Subcutaneous abdominal adipose tissue (tissue), 5 donors: ENCODE data around the gene FBXO24.

Experiments
- H3K27ac ChIP-seq: one replicate; pipeline ENCODE4 v1.7.0; 2013; ENCODE audit warnings: low read depth, mild to moderate bottlenecking, inconsistent platforms, low read length, moderate library complexity
- H3K27me3 ChIP-seq, 5 donors: one replicate each; pipeline ENCODE4 v1.7.0; 2013; ENCODE audit warnings: low read length in 5 of 5, inconsistent platforms in 1 of 5; ENCODE audit not compliant: control insufficient read depth in 5 of 5, insufficient read depth in 4 of 5
- H3K36me3 ChIP-seq, 5 donors: one replicate each; pipeline ENCODE4 v1.7.0; 2013; ENCODE audit warnings: low read length in 5 of 5; ENCODE audit not compliant: control insufficient read depth in 5 of 5, insufficient read depth in 5 of 5
- H3K4me1 ChIP-seq, 5 donors: one replicate each; pipeline ENCODE4 v1.7.0; 2013; ENCODE audit warnings: low read length in 5 of 5, mild to moderate bottlenecking in 3 of 5, moderate library complexity in 1 of 5; ENCODE audit not compliant: control insufficient read depth in 5 of 5, insufficient read depth in 5 of 5
- H3K4me3 ChIP-seq, 5 donors: one replicate each; pipeline ENCODE4 v1.7.0; 2013; ENCODE audit warnings: low read length in 5 of 5, low read depth in 1 of 5
- H3K9ac ChIP-seq, 5 donors: one replicate each; pipeline ENCODE4 v1.7.0; 2013; ENCODE audit warnings: low read length in 5 of 5, mild to moderate bottlenecking in 4 of 5, moderate library complexity in 3 of 5
- H3K9me3 ChIP-seq, 5 donors: one replicate each; pipeline ENCODE4 v1.7.0; 2013; ENCODE audit warnings: low read length in 5 of 5; ENCODE audit not compliant: control insufficient read depth in 5 of 5
- donor health status: healthy.
- donor health status: healthy.
- donor health status: healthy.
- donor health status: healthy.
- donor health status: healthy.

Gene FBXO24

GRCh38 chr7:100630066-100630465, 43.9 kb downstream of the FBXO24 start:
- Histone ChIP-seq H3K27ac (no peak overlapping the region), H3K4me3 (no peak overlapping the region), H3K4me1 (peaks cover 0 to 22% (median 16%) of the 10 kb centered on the region in 5 donors), H3K27me3 (peaks cover 12 to 27% (median 20%) of the 10 kb centered on the region in 5 donors), H3K9ac (no peak overlapping the region), H3K36me3 (no peaks in the 10 kb centered on the region), H3K9me3 (no peaks in the 10 kb centered on the region)

DNA sequence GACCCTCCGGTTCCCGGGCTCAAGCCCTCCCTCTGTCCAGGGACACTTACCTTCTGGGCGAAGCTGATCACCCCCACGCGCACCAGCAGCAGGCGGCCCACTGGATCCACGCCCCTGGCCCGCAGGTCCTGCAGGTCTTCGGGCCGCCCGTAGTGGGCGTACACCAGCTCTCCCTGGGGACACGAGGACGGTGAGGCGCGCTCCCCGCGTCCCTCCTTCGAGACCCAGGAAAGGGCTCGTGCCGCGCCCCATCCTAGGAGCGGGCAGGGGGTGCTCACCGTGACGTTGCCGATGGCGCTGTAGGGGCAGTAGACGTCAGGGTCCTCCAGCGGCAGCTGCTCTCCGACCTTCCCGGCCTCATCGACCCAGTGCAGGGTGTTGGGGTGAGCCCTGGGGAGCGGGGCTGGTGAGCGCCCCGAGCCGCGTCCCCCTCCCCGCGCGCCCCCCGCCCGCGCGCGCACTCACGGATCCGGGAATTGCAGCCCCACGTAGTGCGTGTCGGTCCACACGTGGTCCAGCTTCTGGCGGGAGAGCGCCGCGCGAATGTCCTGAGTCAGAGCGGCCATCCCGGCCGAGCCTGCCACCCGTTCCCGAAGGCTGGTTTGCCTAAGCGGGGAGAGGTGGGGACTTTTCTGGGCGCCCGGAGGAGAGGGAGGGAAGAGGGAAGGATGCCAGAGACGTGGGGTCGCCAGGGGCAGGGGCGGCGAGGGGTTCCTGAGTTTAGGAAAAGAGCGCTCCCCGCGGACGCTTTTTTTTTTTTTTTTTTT, 47.0 kb downstream of the FBXO24 start:
- Histone ChIP-seq H3K36me3 (no peaks in the 10 kb centered on the region), H3K9ac (peak overlapping the region in 2 of 5 donors; percentile 56 to 68), H3K27ac (no peak overlapping the region), H3K27me3 (peaks cover 6 to 21% (median 11%) of the 10 kb centered on the region in 5 donors), H3K4me1 (peaks cover 0 to 12% (median 8%) of the 10 kb centered on the region in 5 donors), H3K4me3 (peak overlapping the region in 4 of 5 donors; percentile 39 to 64 (median 50)), H3K9me3 (no peaks in the 10 kb centered on the region)

- Histone ChIP-seq H3K4me1 (no peaks in the 10 kb centered on the region), H3K27me3 (peaks cover 8 to 22% (median 18%) of the 10 kb centered on the region in 5 donors), H3K4me3 (no peak overlapping the region)
Observed at GRCh38 chr7:100639995-100640516, 53.9 kb downstream of the FBXO24 start.

GRCh38 chr7:100640517-100641440, 54.7 kb downstream of the FBXO24 start:
- Histone ChIP-seq H3K27me3 (peaks cover 8 to 22% (median 18%) of the 10 kb centered on the region in 5 donors), H3K4me3 (no peak overlapping the region), H3K27ac (no peak overlapping the region), H3K9me3 (no peaks in the 10 kb centered on the region), H3K36me3 (no peaks in the 10 kb centered on the region), H3K9ac (no peak overlapping the region), H3K4me1 (no peaks in the 10 kb centered on the region)

More at GRCh38 chr7:100639995-100640516, 53.9 kb downstream of the FBXO24 start:
- H3K9me3 ChIP-seq, result no peaks in the 10 kb centered on the region
- H3K27ac ChIP-seq, result no peak overlapping the region
- H3K36me3 ChIP-seq, result no peaks in the 10 kb centered on the region
- no peak overlapping the region for H3K9ac ChIP-seq

- Histone ChIP-seq H3K9ac (no peak within 1 kb of the TSS), H3K27me3 (peaks cover 8 to 28% (median 18%) of the 10 kb centered on the region in 5 donors), H3K27ac (no peak within 1 kb of the TSS), H3K9me3 (no peaks in the 10 kb centered on the region), H3K4me3 (no peak within 1 kb of the TSS), H3K4me1 (no peaks in the 10 kb centered on the region), H3K36me3 (no peaks in the 10 kb centered on the region)
Observed at GRCh38 chr7:100641463-100641859, 55.3 kb downstream of the FBXO24 start, which contains the start of gene TFR2. TFR2 (minus strand) TSS chr7:100641552; CDS start chr7:100641509, 43 bp downstream.

DNA sequence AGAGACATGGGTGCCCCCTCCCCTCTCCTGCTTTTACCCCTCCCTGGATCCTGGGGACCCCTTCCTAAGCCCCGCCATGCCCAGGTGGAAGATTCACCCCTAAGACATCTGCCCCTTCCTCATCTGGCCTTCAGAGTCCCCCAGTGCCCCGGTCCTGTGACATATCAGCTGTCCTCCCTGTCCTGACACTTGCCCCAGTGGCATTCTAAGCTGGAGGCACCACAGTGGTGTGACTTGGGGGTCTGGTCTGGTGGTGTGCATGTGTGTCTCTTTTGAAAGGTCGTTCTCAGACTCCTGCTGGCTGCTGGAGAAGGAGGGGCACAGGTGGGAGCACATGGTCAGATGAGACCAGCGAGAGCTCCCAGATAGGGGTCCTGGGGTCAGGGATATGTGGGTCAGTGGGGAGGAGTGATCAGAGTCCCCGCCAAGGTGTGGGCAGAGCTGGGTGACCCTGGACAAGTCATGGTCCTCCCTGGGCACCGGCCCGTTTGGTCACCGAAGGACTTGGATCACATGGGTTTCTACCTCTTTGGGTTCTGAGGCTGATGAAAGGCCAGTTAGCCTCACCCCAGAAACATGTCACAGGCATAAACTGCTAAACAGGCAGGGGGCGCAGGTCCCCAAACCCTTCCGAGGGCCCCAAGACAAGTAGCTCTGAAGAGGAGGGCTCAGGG, 55.9 kb downstream of the FBXO24 start:
- no peak overlapping the region for H3K27ac ChIP-seq

GRCh38 chr7:100642534-100642907, 56.4 kb downstream of the FBXO24 start:
- Histone ChIP-seq H3K27ac (no peak overlapping the region), H3K9me3 (no peaks in the 10 kb centered on the region), H3K27me3 (peaks cover 9 to 33% (median 25%) of the 10 kb centered on the region in 5 donors), H3K4me1 (no peaks in the 10 kb centered on the region), H3K36me3 (no peaks in the 10 kb centered on the region), H3K9ac (no peak overlapping the region), H3K4me3 (no peak overlapping the region)

More for the DNA sequence above, 55.9 kb downstream of the FBXO24 start:
- H3K36me3 ChIP-seq, result no peaks in the 10 kb centered on the region
- no peak overlapping the region for H3K9ac ChIP-seq
- H3K4me3 ChIP-seq, result no peak overlapping the region
- H3K9me3 ChIP-seq, result no peaks in the 10 kb centered on the region
- peaks cover 6 to 30% (median 22%) of the 10 kb centered on the region in 5 donors for H3K27me3 ChIP-seq
- H3K4me1 ChIP-seq, result no peaks in the 10 kb centered on the region

GRCh38 chr7:100649826-100650565, 63.9 kb downstream of the FBXO24 start:
- Histone ChIP-seq H3K4me1 (no peaks in the 10 kb centered on the region), H3K27me3 (peaks cover 13 to 39% (median 22%) of the 10 kb centered on the region in 5 donors), H3K36me3 (no peaks in the 10 kb centered on the region), H3K9me3 (no peaks in the 10 kb centered on the region), H3K4me3 (no peak overlapping the region), H3K27ac (no peak overlapping the region), H3K9ac (no peak overlapping the region)
